Spleen (tissue), 11 donors: ENCODE measurements around the gene CYLD. TPM values are rescaled to one million over a fixed set of nuclear protein-coding genes. Genes with fewer than 3 reads are reported as not detected.

Source experiments
- DNase-seq: peaks from one replicate; pipeline ENCODE4 v3.0.0-alpha.2; 2020
- H3K27ac ChIP-seq, 8 donors: fragments of 200-600 bp; sonication (generic) in 7 of 8; 1 replicate in 4 of 8; 2 replicates in 4 of 8; pipeline versions ENCODE4 v1.5.0 to v1.8.0; 2016 to 2021; ENCODE audit warnings: inconsistent platforms in 4 of 8, mild to moderate bottlenecking in 4 of 8, moderate library complexity in 1 of 8
- H3K27me3 ChIP-seq, 7 donors: fragments of 200-600 bp; sonication (generic) in 6 of 7; replicated peaks in 1 of 7; 1 replicate in 4 of 7; 2 replicates in 3 of 7; pipeline versions ENCODE4 v1.5.0 to v1.8.0; 2016 to 2021; ENCODE audit warnings: inconsistent platforms in 3 of 7, mild to moderate bottlenecking in 1 of 7
- H3K36me3 ChIP-seq, 6 donors: fragments of 200-600 bp; sonication (generic) in 5 of 6; 1 replicate in 4 of 6; 2 replicates in 2 of 6; pipeline versions ENCODE4 v1.5.0 to v1.8.0; 2016 to 2021; ENCODE audit warnings: inconsistent platforms in 2 of 6
- H3K4me1 ChIP-seq, 6 donors: fragments of 200-600 bp; sonication (generic) in 5 of 6; 1 replicate in 3 of 6; 2 replicates in 3 of 6; pipeline versions ENCODE4 v1.5.0 to v1.8.0; 2016 to 2021; ENCODE audit warnings: inconsistent platforms in 3 of 6
- H3K4me3 ChIP-seq, 8 donors: fragments of 200-600 bp; sonication (generic) in 7 of 8; 1 replicate in 4 of 8; 2 replicates in 4 of 8; pipeline versions ENCODE4 v1.5.0 to v1.8.0; 2016 to 2021; ENCODE audit warnings: inconsistent platforms in 4 of 8, mild to moderate bottlenecking in 4 of 8, moderate library complexity in 2 of 8
- H3K9me3 ChIP-seq, 8 donors: fragments of 200-600 bp; sonication (generic) in 7 of 8; 1 replicate in 4 of 8; 2 replicates in 4 of 8; pipeline versions ENCODE4 v1.5.0 to v1.8.0; 2016 to 2021; ENCODE audit warnings: inconsistent platforms in 4 of 8
- CTCF ChIP-seq, 11 experiments: fragments of 200-600 bp in 7 of 11; fragments of 450-650 bp in 4 of 11; sonication (generic) in 4 of 11; IDR thresholded peaks in 8 of 11; conservative IDR thresholded peaks in 3 of 11; 1 replicate in 7 of 11; 2 replicates in 4 of 11; pipeline versions ENCODE4 v1.4.0 to v1.8.0; 2016 to 2021; ENCODE audit warnings: antibody characterized with exemption in 11 of 11, inconsistent platforms in 4 of 11, mild to moderate bottlenecking in 1 of 11
- POLR2A ChIP-seq, 3 donors: fragments of 450-650 bp; IDR thresholded peaks; one replicate each; pipeline ENCODE4 v1.5.1; 2017; ENCODE audit warnings: antibody characterized with exemption in 3 of 3, mild to moderate bottlenecking in 1 of 3
- POLR2AphosphoS5 ChIP-seq, 3 donors: sonication (generic); formaldehyde crosslinking; IDR thresholded peaks; one replicate each; pipeline ENCODE4 v1.5.1; 2017; ENCODE audit warnings: antibody characterized with exemption in 3 of 3
- WGBS, 5 donors: extraction: QIAGEN DNeasy Blood & Tissue Kit in 3 of 5; methylation state at CpG; one replicate each; pipeline versions ENCODE4 v1.1.5 to v1.1.7; 2013 to 2018; 5-methylcytosine and 5-hydroxymethylcytosine counted together
- intact Hi-C: fragments of 100-400 bp; cut with DNase I; formaldehyde crosslinking; loops from one replicate; pipeline ENCODE4 v1.15.0; 2023; ENCODE audit warnings: low total_unique reads
- polyA plus RNA-seq, 3 donors: library from polyadenylated mRNA; stranded (reverse); fragments of 200-250 nt; gene quantifications; one replicate each; pipeline ENCODE4 v1.2.1, GENCODE V29; 2013
- total RNA-seq, 7 donors: library from RNA; depleted of rRNA in 3 of 7; stranded (reverse); fragments of >200 nt in 3 of 7; fragmentation: NEBNext Ultra II Directional in 4 of 7; extraction: Animal tissue kit (Norgen Biotek cat#: 25700) in 4 of 7; gene quantifications; one replicate each; pipeline versions ENCODE4 v1.1.0 to v1.2.1, GENCODE V29; 2016 to 2021
- donor health status: healthy with polysubstance abuse.
- donor health status: DM: no; HTN: no; CAD: no; lungs with moderate emphysema.
- donor health status: DM: no; HTN: no; CAD: no.
- donor health status: Bipolar disorder and iron deficiency.
- donor health status: healthy.
- donor health status: DM: no; HTN: no; CAD: no.
- donor health status: DM: yes; HTN: yes; CAD: no.

The CYLD gene
- total and polyA plus RNA-seq, 10 donors = 19.9 to 133 (median 103) TPM

GRCh38 chr16:50765260-50765659 lies 23.4 kb downstream of the CYLD start:
- TF ChIP-seq CTCF (IDR thresholded peaks at IDR 0.05 in 8 of 11, conservative IDR thresholded peaks at IDR 0.05 in 3 of 11) (no peak), POLR2A (IDR thresholded peaks at IDR 0.05) (no peak), POLR2AphosphoS5 (IDR thresholded peaks at IDR 0.05) (no peak)
- WGBS, 5 donors = 83 to 91% (median 87%) methylated on average over 1 of the region's 1 CpG
- Histone ChIP-seq H3K36me3 (peaks cover 0 to 90% (median 35%) of the 10 kb centered on the region in 6 donors), H3K9me3 (peaks cover 0 to 24% (median 15%) of the 10 kb centered on the region in 8 donors), H3K4me3 (no peak overlapping the region), H3K4me1 (peaks cover 0 to 83% (median 41%) of the 10 kb centered on the region in 6 donors), H3K27me3 (no peaks in the 10 kb centered on the region), H3K27ac (no peak overlapping the region)
- intact Hi-C loops = no loop called here
- DNase-seq = no peak

GRCh38 chr16:50765861-50766260 lies 24.0 kb downstream of the CYLD start:
- H3K4me1 ChIP-seq = peaks cover 0 to 77% (median 35%) of the 10 kb centered on the region in 6 donors
- H3K27me3 ChIP-seq = no peaks in the 10 kb centered on the region
- intact Hi-C loops = no loop called here
- H3K36me3 ChIP-seq = peaks cover 0 to 90% (median 36%) of the 10 kb centered on the region in 6 donors
- peaks cover 0 to 24% (median 15%) of the 10 kb centered on the region in 8 donors for H3K9me3 ChIP-seq
- TF ChIP-seq POLR2A (IDR thresholded peaks at IDR 0.05) = no peak
- TF ChIP-seq CTCF (IDR thresholded peaks at IDR 0.05 in 8 of 11, conservative IDR thresholded peaks at IDR 0.05 in 3 of 11) = no peak
- no peak for TF ChIP-seq POLR2AphosphoS5 (IDR thresholded peaks at IDR 0.05)
- H3K27ac ChIP-seq = no peak overlapping the region
- 86 to 97% (median 94%) methylated on average over 1 of the region's 1 CpG for WGBS, 5 donors
- H3K4me3 ChIP-seq = no peak overlapping the region
- no peak for DNase-seq

- DNase-seq = no peak
- H3K27ac ChIP-seq = no peak overlapping the region
- intact Hi-C loops = no loop called here
- no peaks in the 10 kb centered on the region for H3K27me3 ChIP-seq
- WGBS, 5 donors = 82 to 90% (median 88%) methylated on average over 2 of the region's 2 CpGs
- peaks cover 0 to 70% (median 25%) of the 10 kb centered on the region in 6 donors for H3K4me1 ChIP-seq
- no peak for TF ChIP-seq POLR2A (IDR thresholded peaks at IDR 0.05)
- no peak for TF ChIP-seq POLR2AphosphoS5 (IDR thresholded peaks at IDR 0.05)
- no peak for TF ChIP-seq CTCF (IDR thresholded peaks at IDR 0.05 in 8 of 11, conservative IDR thresholded peaks at IDR 0.05 in 3 of 11)
- peaks cover 0 to 24% (median 15%) of the 10 kb centered on the region in 8 donors for H3K9me3 ChIP-seq
- no peak overlapping the region for H3K4me3 ChIP-seq
- H3K36me3 ChIP-seq = peaks cover 0 to 87% (median 36%) of the 10 kb centered on the region in 6 donors
Measured at GRCh38 chr16:50767197-50767596, 25.3 kb downstream of the CYLD start.

- H3K36me3 ChIP-seq = peaks cover 0 to 82% (median 20%) of the 10 kb centered on the region in 6 donors
- 94 to 98% (median 94%) methylated on average over 3 of the region's 3 CpGs for WGBS, 5 donors
- intact Hi-C loops = no loop called here
- TF ChIP-seq CTCF (IDR thresholded peaks at IDR 0.05 in 8 of 11, conservative IDR thresholded peaks at IDR 0.05 in 3 of 11) = no peak
- no peak for TF ChIP-seq POLR2A (IDR thresholded peaks at IDR 0.05)
- no peak for TF ChIP-seq POLR2AphosphoS5 (IDR thresholded peaks at IDR 0.05)
- H3K4me1 ChIP-seq = peaks cover 0 to 69% (median 6%) of the 10 kb centered on the region in 6 donors
- DNase-seq = no peak
- H3K4me3 ChIP-seq = no peak overlapping the region
- peaks cover 0 to 13% (median 4%) of the 10 kb centered on the region in 8 donors for H3K9me3 ChIP-seq
- no peaks in the 10 kb centered on the region for H3K27me3 ChIP-seq
- no peak overlapping the region for H3K27ac ChIP-seq
Measured at GRCh38 chr16:50771366-50771765, 29.5 kb downstream of the CYLD start.
